Activated gamma-delta T cell (primary cell): Measurements from ENCODE around the gene GORASP2.

Experiments used
- DNase-seq: peaks from one replicate; lab custom pipeline; 2025; lab: John Stamatoyannopoulos, UW

GORASP2 gene

GRCh38 chr2:170966648-170967396 lies 37.8 kb downstream of the GORASP2 start:
- no peak for DNase-seq

- no peak for DNase-seq
Observed at GRCh38 chr2:170967553-170967952, 38.5 kb downstream of the GORASP2 start.

- DNase-seq, result no peak
Observed at GRCh38 chr2:170968205-170969003, 39.4 kb downstream of the GORASP2 start.

GRCh38 chr2:170969030-170969429 lies 40.0 kb downstream of the GORASP2 start:
- DNase-seq, result no peak

- no peak for DNase-seq
Observed at GRCh38 chr2:170969872-170970496, 40.9 kb downstream of the GORASP2 start.

- no peak for DNase-seq
Observed at GRCh38 chr2:170971071-170971470, 42.0 kb downstream of the GORASP2 start.

- DNase-seq, result no peak
Observed at GRCh38 chr2:170972296-170973224, 43.5 kb downstream of the GORASP2 start.

- DNase-seq, result no peak
Observed at GRCh38 chr2:170973225-170973491, 44.1 kb downstream of the GORASP2 start.

GRCh38 chr2:170973492-170974303 lies 44.6 kb downstream of the GORASP2 start:
- peak; percentile 74 for DNase-seq

GRCh38 chr2:170974304-170974993 lies 45.4 kb downstream of the GORASP2 start:
- DNase-seq, result no peak

- DNase-seq, result no peak
Observed at GRCh38 chr2:170975127-170975942, 46.3 kb downstream of the GORASP2 start.

GRCh38 chr2:170975943-170976270 lies 46.9 kb downstream of the GORASP2 start:
- no peak for DNase-seq

- DNase-seq, result no peak
Observed at GRCh38 chr2:170984079-170984478, 55.0 kb downstream of the GORASP2 start.

GRCh38 chr2:170985407-170985806 lies 56.4 kb downstream of the GORASP2 start:
- DNase-seq, result no peak

- DNase-seq, result no peak
Observed at GRCh38 chr2:170986566-170987258, 57.7 kb downstream of the GORASP2 start.

GRCh38 chr2:170991398-170992182 lies 62.5 kb downstream of the GORASP2 start:
- no peak for DNase-seq

GRCh38 chr2:170996316-170996715 lies 67.3 kb downstream of the GORASP2 start:
- DNase-seq, result no peak

GRCh38 chr2:170997893-170998597 lies 69.0 kb downstream of the GORASP2 start:
- DNase-seq, result no peak
